GM19397 (cell line): ENCODE measurements around the gene NCAM2.

Experiments
- ATAC-seq: cut with Tn5 transposase; IDR thresholded peaks from one replicate; pipeline ENCODE4 v1.9.1; 2021; ENCODE audit warnings: mild to moderate bottlenecking, moderate library complexity; ENCODE audit not compliant: unreplicated experiment

Gene NCAM2

DNA sequence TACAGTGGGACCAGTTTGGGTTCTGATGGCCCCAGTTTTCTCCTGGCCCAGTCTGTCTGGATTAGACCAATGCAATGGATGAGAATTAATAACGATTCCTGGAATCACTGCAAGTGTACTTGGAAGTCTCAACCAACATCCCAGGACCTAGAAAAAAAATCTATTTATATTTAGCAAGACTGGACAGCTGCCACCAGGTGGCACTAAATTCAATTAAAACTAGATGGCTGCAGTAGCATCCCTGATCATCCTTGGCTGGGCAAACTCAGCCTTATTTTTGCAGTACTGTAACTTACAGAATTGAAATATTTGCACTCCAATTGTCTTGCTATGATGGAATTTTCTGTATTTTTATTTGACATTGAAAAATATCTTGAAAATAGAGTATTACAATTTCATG lies 165.7 kb downstream of the NCAM2 start:
- ATAC-seq: no peak

DNA sequence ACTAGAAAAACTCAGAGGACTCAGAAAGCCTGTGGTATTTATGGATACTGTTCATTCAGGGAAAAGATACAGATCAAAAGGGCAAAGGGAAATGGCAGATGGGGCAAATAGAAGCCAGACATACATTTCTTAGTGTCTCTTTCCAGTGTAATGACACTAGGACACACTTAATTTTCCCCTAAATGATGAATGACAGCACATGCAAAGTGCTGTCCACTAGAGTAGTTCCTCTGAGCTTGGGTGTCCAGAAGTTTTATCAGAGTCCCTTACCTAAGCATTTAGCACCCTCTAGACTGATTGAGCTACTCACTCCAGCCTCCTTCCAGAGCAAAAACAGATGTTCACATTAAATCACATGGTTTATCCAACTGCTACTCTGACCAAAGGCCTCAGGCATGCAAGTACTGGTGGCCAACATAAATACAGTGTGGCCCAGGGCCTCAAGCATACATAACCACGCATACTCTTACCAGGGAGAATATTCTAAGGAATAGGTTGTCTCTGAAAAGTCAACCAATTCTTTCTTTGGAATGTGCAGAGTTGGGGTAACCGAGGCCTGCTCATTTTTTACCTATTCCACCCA lies 166.9 kb downstream of the NCAM2 start:
- no peak for ATAC-seq

DNA sequence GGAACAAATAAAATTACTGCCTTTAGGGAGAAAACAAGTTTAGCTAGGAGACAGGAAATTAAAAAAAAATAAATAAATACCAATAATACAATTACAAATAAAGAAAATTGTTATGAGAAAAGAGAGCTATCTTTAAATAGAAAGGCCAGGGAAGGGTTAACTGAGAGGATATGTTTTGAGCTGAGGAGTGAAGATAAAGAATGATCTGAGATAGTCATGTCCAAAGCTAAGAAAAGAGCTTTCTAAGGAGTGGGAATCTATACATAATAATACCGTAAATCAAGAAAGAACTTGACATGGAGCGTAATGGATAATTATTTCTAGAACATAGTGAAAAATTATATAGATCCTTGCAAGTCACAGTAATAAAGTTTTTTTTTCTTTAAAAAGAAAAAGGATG lies 176.5 kb downstream of the NCAM2 start:
- no peak for ATAC-seq

DNA sequence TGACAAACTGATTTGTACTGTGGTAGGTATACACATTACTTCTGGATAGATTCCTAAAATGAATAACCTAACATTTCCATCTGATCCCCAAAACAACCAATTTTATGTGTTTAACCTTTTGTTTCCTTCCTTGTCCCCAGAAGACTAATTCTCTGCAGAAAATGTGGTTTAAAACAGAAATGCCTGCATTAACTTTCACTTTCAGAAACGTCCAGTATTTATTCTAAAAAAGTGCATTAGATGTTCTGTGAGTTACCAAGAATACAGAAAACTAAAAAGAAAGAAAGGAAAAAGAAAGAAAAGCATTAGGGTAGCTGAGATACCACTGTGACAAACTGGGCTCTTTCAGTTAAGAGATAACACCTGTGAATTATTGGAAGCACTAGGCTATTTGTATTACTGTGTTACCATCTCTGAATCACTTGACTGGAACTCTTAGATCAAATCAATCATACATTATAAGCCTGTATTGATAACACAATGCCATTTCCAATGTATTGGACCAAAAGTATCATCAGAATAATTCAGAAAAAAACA lies 177.7 kb downstream of the NCAM2 start:
- ATAC-seq: no peak

DNA sequence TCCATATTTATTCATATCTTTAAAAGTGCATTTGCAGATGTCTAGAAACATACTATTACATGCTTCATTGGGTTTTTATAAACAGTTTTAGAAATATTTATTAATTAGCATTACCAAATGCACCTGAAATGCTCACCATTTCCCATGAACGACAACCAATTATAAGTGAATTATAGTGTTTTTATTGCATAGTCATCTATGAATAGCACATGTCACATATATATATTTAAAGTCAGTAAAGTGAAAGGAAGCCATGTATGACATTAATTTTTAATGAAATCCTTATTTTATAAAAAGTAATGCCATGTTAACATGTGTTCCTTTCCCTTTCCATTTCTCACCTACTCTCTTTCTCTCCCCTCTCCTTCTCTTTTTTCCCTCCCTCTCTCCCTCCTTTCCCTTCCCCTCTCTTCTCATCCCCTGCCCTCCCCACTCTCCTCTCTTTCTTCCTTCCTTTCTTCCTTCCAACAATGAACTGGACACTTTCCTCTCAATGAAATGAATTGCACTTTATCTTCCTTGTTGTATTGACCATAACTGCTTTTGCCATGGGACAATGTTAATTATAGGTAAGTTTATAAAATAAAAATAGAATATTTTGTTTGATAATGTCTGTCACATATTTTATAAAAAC lies 179.3 kb downstream of the NCAM2 start:
- ATAC-seq: no peak

DNA sequence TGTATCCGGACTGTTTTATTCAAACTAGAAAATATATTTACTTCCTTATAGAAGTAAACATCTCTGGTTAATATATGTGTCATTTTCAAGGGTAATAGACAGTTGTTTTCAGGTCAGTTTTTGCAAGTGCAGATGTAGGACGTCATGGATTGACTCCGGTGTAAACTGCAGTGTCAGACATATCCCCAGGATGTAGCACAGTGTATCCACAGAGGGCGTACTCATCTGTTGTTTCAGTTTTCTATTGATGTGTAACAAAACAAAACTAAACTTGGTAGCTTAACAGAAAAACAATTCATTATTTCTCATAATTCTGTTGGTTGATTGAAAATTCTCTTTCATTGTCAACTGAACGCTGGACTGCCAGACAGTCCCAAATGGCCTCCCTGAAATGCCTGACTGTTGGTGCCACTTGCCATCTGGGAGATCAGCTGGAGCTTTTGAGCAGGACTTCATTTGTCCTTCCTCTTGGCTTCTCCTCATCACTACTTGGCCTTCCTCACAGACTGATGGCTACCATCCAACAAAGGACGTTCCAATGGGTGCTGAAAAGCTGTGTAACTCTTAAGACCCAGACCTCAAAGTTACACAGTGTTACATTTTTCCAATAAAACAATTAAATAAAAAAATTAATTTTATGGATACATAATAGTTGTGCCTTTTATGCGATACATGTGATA lies 181.6 kb downstream of the NCAM2 start:
- ATAC-seq: no peak

DNA sequence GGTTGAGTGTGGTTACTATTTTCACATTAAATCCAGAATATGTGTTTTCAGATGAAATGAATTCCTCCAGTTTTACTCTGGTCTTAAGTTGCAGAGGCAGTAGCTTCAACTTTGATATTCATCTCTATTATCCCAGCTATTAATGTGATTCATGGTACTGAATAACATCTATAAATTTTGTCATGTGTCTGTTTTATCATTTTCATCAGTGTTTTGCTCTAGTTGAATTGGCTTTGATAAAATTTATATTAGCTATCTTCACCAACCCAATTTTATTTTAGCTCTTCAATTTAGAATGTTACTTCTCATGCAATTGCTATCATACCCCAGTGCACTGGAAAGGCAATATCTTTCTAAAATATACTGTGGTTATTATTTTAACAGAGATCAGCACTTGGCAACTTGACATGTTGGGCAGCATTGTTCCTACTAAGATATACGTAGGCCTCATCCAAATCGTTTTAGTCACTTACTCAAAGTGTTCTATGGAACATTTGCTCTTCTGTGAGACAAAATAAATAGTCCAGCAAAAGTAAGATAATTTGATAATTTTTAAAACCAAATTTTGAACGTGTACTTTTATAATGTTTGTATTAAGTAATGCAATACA lies 184.3 kb downstream of the NCAM2 start:
- no peak for ATAC-seq

DNA sequence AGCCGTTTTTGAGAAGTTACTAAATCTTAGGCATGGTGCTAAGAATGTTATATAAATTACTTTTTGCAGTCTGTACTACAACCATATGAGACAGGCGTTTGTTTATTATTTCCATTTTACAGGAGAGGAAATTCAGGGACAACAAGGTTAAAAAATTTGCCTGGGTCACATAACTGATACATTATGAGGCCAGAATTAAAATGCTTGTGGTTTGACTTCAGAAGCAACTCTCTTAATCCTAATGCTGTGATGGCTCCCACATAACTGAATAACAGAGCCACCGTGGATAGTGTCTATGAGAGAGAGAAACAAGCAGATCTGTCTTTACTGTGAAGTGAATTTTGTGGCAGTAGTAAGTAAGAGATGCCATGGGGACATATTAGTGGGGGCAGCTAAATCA lies 184.9 kb downstream of the NCAM2 start:
- ATAC-seq: no peak

DNA sequence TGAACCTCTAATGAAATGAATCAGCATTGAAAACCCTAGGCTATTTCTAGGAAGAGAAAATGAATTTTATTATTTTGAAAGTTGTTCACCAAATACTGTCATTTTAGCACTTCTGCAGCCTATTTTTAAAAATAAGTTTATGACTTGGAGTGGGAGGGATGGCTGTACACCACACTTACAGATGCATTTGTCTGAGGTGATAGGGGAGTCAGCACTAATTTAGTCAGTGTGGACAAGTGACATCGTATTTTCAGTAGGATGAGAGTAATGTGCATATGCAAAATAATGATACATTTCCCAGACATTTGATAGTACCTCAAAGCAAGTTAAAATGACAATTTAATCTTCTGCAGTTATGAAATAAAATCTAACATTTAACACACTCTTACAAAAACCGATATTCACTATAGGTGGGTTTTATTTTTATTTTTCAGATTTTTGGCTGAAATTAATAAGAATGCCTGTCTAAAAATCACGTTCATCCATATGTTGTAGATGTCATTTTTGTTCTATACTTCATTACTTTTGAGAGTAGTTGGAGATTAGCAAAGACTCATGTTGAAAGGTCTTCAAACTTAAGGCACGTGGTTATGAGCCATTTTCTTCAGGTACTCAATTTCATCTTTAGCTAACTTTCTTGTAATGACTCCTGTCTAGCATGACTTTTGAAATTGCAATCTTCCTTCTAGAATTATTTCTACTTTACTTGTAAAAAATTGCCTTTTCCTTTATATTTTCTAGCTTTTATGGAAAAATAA lies 186.7 kb downstream of the NCAM2 start:
- ATAC-seq: no peak

DNA sequence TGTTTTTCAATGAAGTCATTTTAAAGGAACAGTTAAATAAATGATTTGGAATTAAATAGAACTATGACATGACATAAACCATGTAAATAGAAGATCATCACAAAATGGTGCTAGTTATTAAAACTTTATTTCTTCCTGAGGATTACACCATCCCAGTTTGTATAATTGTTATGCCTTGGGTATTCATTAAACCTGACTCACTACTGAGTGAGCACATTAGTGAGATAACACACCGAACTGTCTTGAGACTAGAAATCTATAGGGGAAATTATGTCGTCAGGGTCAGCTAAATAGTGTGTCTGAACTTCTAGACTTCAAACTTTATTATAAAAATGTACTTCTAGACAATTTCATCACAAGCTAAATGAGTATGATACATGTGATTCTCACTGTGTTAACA lies 189.4 kb downstream of the NCAM2 start:
- no peak for ATAC-seq

DNA sequence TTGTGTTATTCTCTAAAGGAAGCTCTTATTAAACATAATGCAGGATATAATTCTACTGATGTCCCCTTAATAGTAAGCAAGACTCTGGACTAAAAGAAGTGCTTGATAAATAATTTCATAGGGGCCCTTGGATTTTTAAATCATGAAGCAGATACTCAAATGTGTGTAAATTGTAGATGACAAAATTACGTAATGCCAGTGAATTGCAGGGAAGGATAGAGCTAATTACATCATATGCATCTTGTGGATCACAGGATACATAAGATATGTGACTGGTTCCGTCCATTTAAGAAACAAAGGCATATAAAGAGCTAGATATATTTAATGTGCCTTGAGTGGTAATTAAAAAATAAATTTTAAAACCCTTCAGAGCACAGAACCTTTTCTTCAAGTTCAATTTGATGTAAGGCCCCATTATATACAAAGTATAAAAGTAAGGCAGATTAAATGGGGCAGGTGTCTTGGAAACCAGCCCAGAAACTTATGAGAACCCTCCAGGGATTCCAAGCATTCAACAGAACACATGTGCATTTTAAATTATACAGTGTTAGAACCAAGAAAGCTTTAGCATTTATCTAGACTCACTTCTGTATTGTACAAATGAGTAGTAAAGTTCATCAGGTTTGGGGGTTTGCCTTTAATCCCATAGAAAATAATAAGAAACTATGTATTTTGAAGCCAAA lies 190.4 kb downstream of the NCAM2 start:
- ATAC-seq: no peak

DNA sequence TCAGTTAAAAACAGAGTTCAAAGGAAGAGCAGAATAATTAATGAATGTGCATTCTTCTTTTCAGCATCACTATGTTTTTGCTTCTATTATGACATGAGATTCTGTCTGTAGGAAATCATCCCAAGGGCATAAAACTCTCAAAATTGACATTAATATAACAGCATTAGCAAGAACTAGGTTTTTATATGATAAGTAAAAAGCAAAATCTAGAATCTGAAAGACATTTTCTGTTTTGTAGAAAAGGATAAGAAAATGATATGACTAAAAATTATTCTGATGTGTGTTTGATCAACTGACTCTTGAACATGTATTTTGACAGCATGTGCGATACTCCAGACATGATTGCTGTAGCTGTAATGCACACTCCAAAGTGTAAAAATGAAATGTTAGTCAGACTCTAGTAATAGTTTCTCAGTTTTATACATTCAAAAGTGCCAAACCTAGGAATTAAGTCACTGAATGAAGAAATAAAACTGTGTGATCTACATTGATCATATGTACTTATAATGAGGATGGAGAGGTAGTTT lies 197.3 kb downstream of the NCAM2 start:
- no peak for ATAC-seq

DNA sequence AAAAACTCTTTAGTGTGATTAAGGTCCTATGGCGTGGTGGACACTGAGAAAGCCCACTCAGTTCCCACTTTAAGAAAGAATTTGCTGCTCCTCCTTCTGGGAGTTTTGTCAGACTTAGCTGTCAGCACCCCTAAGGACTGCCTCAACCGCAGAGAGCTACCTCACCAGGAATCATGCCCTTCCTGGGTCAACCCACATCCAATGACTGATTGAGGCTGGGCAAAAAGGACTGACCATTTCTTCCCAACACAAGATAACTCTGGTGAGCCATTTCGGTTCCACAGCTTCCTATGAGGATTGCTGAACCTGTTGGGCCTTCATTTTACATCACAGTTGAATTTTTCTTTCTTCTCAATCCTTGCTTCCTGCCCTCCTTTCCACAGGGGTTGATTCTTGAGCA lies 197.9 kb downstream of the NCAM2 start:
- ATAC-seq: no peak

DNA sequence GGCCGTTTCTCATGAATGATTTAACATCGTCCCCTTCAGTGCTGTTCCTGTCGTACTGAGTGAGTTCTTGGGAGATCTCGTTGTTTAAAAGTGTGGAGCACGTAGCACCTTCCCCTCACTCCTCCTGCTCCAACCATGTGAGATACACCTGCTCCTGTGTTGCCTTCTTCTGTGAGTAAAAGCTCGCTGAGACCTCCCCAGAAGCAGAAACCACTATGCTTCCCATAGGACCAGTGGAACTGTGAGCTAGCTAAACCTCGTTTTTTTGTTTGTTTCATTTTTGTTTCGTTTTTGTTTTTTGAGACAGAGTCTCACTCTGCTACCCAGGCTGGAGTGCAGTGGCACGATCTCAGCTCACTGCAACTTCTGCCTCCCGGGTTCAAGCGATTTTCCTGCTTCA lies 198.6 kb downstream of the NCAM2 start:
- ATAC-seq: no peak

DNA sequence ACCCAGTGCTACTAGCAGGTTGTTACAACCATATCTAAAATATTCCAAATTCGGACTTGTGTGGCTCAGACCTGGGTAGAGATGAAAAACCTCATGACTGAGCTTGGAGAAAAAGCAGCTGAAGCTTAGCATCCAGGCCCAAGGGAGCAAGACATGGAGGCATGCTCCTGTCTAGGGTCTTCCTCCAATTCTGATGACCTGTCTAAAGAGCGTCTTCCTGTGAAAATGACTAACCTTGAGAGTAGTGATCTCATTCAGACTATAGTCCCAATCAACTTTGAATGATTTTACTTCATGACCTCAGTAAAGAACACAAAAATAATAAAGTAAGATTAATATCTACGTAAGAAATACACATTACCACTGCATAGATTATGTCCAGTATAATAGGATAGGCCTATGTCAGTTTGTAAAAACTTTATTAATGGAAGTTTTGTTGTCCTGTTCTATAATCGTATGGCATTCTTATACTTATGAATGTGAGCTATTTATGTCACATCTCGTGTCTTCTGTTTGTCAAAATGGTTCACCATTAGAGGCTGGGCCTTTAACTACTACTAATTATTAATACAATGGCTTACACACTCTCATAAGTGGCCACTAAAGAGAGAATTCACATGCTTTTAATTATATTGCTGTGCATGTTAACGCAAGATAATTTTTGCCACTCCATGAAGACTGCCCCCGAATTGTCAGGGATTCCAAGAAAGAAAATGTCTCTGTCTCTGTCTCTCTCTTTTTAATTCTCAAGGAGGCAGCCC lies 201.3 kb downstream of the NCAM2 start:
- ATAC-seq: no peak

DNA sequence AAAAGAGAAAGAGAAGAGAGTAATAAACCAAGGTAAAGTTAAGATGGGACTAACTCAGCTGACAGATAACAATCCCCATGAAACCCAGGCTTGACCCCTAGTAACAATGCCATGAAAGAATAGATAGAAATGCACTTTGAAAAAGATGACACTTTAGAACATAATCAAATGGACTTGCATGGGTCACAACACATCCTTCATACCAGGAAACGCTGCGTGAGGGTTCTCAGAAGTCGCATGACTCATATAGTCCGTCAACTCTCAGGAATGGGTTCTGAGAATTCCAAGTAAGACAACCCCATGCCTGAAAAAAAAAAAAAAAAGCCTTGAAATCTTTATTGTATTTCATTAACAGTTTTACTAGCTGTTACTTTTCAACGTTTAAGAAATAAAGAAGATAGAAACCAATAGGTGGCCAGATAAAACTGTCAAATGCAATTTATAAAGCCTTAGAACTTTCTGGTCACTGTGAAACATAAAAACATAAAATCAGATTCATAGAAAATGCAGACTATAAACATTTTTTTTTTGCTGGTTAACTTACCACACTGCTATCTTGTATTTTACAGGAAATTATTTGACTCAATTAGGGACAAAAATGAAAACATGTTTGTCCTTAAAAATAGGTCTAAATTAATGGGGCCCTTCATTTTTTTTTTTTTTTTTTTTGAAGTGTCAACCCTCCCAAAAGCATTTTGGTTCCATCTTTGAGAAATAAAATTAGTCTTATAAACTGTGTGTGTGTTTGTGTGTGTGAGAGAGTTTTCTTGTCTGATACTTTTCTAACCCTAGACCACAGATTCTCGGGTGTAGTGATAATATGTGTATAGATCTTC lies 202.1 kb downstream of the NCAM2 start:
- no peak for ATAC-seq

DNA sequence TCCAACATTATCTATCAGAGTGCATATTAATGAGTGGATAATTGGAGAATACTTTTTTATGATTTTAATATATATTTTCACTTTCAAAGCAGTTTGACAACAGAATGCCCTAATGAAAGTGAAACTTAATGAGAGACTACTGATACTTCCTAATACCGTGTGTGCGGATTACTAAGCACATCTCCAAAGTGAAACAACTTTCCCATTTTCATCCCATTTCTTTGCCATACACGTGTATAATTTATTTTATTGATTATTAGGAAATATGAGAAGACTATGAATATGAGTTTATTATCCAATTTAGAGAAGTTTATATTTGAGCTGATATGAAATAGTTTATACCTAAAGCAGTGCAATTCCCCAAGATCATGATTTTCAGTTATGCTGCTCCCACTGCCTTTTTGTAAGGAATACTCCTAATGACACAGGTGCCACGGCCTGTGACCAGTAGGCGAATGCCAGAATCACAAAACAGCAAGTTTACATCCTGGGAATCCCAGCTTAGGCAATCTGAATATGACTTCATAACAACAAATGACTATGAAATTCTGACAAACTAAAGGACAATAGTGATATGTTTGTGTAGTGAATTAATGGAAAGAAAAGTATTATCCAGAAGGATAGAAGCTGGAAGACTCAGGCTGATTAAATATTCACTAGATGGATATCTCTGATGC lies 202.9 kb downstream of the NCAM2 start:
- ATAC-seq: no peak

DNA sequence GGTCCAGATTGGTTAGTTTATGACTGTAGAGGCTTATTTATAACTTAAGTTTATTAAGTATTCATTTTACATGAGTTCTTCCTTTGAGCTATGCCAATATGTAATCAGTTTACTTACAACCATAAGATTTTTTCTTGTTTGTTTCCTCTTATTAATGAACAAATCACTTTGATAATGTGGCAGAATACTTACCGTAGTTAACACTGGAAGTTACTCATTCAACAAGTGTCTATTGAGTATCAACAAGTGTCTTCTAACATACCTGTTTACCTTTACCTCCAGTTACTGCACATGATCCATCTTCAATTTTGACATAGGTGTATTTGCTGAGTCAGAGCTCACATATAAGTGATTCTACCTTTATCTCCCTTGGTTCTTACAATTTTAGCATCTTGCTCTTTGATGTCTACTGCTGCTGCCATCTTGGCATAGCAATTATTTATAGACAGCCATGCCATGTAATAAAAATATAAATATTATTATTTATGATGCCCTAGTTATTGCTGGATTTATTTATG lies 205.7 kb downstream of the NCAM2 start:
- no peak for ATAC-seq
